Measurements from ENCODE around the gene LRRTM4. TPM values are rescaled to one million over a fixed set of nuclear protein-coding genes. Genes with fewer than 3 reads are reported as not detected.

The LRRTM4 gene
- total and polyA plus RNA-seq, 4 donors = 0.52 to 2.7 TPM; not detected in 2

GRCh38 chr2:76965772-76966171 is 556.4 kb downstream of the LRRTM4 start:
- H3K9me3 ChIP-seq (ENCODE audit: control insufficient read depth, low read length) = no peaks in the 10 kb centered on the region
- H3K36me3 ChIP-seq (ENCODE audit: control insufficient read depth in 1 of 2, insufficient read depth in 2 of 2, low read length in 1 of 2) = no peaks in the 10 kb centered on the region
- no peak overlapping the region for H3K4me3 ChIP-seq (ENCODE audit: low read length in 2 of 2)
- no peak overlapping the region for H3K27ac ChIP-seq (ENCODE audit: low read depth in 1 of 2, low read length in 2 of 2)
- H3K27me3 ChIP-seq (ENCODE audit: control insufficient read depth in 1 of 2, insufficient read depth in 2 of 2, low read length in 1 of 2) = no peaks in the 10 kb centered on the region
- intact Hi-C loops (cut with DNase I) = no loop called here
- no peaks in the 10 kb centered on the region for H3K4me1 ChIP-seq (ENCODE audit: control insufficient read depth in 1 of 2, insufficient read depth in 2 of 2, low read length in 2 of 2)
- WGBS, 2 donors = 69 to 72% methylated on average over 2 of the region's 2 CpGs
- no peak for ATAC-seq (ENCODE audit: low FRiP score)
- DNase-seq = no peak

DNA sequence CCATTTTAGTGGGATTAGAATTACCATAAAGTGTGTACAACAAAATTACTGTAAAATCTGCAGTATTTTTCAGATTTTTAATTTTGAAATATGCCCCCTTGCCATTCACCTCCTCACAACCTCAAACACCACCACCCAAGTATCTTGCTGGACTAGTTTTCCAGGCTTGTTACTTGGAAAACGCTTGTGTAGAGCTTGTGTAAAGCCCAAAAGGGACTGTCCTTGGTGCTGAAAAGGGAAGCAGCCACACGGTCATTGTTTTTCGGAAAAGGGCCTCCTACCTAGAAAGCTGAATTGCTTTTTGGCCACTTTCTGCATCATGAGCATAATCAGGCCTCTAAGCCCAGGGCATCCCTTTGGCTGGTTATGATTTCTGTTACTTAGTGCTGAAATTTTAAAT is 563.4 kb downstream of the LRRTM4 start:
- Histone ChIP-seq H3K27ac (ENCODE audit: low read depth in 1 of 2, low read length in 2 of 2) (no peak overlapping the region), H3K27me3 (ENCODE audit: control insufficient read depth in 1 of 2, insufficient read depth in 2 of 2, low read length in 1 of 2) (no peaks in the 10 kb centered on the region), H3K9me3 (ENCODE audit: control insufficient read depth, low read length) (no peaks in the 10 kb centered on the region), H3K36me3 (ENCODE audit: control insufficient read depth in 1 of 2, insufficient read depth in 2 of 2, low read length in 1 of 2) (no peaks in the 10 kb centered on the region), H3K4me1 (ENCODE audit: control insufficient read depth in 1 of 2, insufficient read depth in 2 of 2, low read length in 2 of 2) (no peaks in the 10 kb centered on the region), H3K4me3 (ENCODE audit: low read length in 2 of 2) (no peak overlapping the region)
- ATAC-seq (ENCODE audit: low FRiP score) (no peak), DNase-seq (no peak)
- WGBS, 2 donors = 9 to 11% methylated on average over 3 of the region's 3 CpGs
- intact Hi-C loops (cut with DNase I) = no loop called here

- intact Hi-C loops (cut with DNase I) = no loop called here
- DNase-seq (no peak), ATAC-seq (ENCODE audit: low FRiP score) (peak; percentile 29)
- no peaks in the 10 kb centered on the region for H3K4me1 ChIP-seq (ENCODE audit: control insufficient read depth in 1 of 2, insufficient read depth in 2 of 2, low read length in 2 of 2)
- H3K4me3 ChIP-seq (ENCODE audit: low read length in 2 of 2) = no peak overlapping the region
- H3K36me3 ChIP-seq (ENCODE audit: control insufficient read depth in 1 of 2, insufficient read depth in 2 of 2, low read length in 1 of 2) = no peaks in the 10 kb centered on the region
- no peaks in the 10 kb centered on the region for H3K9me3 ChIP-seq (ENCODE audit: control insufficient read depth, low read length)
- WGBS, 2 donors = 62 to 64% methylated on average over 3 of the region's 3 CpGs
- no peak overlapping the region for H3K27ac ChIP-seq (ENCODE audit: low read depth in 1 of 2, low read length in 2 of 2)
- no peaks in the 10 kb centered on the region for H3K27me3 ChIP-seq (ENCODE audit: control insufficient read depth in 1 of 2, insufficient read depth in 2 of 2, low read length in 1 of 2)
These were observed 568.3 kb downstream of the LRRTM4 start for GRCh38 chr2:76953733-76954347.

DNA sequence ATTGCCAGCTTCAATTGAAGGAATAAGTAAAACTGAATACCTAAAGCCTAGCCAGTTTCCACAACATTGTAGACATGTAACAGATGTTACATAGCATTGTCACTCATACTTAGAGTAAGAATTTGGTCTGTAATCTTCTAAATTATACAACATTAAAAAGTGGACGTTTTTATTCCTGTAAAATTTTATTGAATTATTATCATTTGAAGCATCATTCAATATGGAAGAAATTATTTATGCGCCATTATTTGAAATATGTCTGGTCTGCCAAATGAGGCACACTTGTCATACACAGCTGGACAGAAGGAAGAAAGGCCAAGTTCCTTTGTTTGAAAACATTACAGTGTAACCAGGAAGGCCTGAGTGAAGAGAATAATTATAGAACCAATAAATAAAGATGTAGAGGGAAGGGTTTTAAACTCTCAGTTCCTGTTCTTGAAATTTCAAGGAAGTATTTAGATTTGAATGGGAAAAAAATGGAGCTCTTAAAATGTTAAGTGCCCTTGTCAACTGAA is 575.5 kb downstream of the LRRTM4 start:
- intact Hi-C loops (cut with DNase I) = no loop called here
- no peak for ATAC-seq (ENCODE audit: low FRiP score)
- DNase-seq = no peak
- 62% methylated on average over 2 of the region's 2 CpGs for WGBS, 2 donors
- Histone ChIP-seq H3K4me3 (ENCODE audit: low read length in 2 of 2) (no peak overlapping the region), H3K4me1 (ENCODE audit: control insufficient read depth in 1 of 2, insufficient read depth in 2 of 2, low read length in 2 of 2) (no peaks in the 10 kb centered on the region), H3K9me3 (ENCODE audit: control insufficient read depth, low read length) (no peaks in the 10 kb centered on the region), H3K36me3 (ENCODE audit: control insufficient read depth in 1 of 2, insufficient read depth in 2 of 2, low read length in 1 of 2) (no peaks in the 10 kb centered on the region), H3K27ac (ENCODE audit: low read depth in 1 of 2, low read length in 2 of 2) (no peak overlapping the region), H3K27me3 (ENCODE audit: control insufficient read depth in 1 of 2, insufficient read depth in 2 of 2, low read length in 1 of 2) (no peaks in the 10 kb centered on the region)

GRCh38 chr2:76940559-76940958 is 581.6 kb downstream of the LRRTM4 start:
- Histone ChIP-seq H3K4me3 (ENCODE audit: low read length in 2 of 2) (no peak overlapping the region), H3K36me3 (ENCODE audit: control insufficient read depth in 1 of 2, insufficient read depth in 2 of 2, low read length in 1 of 2) (no peaks in the 10 kb centered on the region), H3K9me3 (ENCODE audit: control insufficient read depth, low read length) (no peaks in the 10 kb centered on the region), H3K27ac (ENCODE audit: low read depth in 1 of 2, low read length in 2 of 2) (no peak overlapping the region), H3K27me3 (ENCODE audit: control insufficient read depth in 1 of 2, insufficient read depth in 2 of 2, low read length in 1 of 2) (no peaks in the 10 kb centered on the region), H3K4me1 (ENCODE audit: control insufficient read depth in 1 of 2, insufficient read depth in 2 of 2, low read length in 2 of 2) (no peaks in the 10 kb centered on the region)
- DNase-seq = no peak
- intact Hi-C loops (cut with DNase I) = no loop called here
- no peak for ATAC-seq (ENCODE audit: low FRiP score)
- 86 to 87% methylated on average over 3 of the region's 3 CpGs for WGBS, 2 donors

DNA sequence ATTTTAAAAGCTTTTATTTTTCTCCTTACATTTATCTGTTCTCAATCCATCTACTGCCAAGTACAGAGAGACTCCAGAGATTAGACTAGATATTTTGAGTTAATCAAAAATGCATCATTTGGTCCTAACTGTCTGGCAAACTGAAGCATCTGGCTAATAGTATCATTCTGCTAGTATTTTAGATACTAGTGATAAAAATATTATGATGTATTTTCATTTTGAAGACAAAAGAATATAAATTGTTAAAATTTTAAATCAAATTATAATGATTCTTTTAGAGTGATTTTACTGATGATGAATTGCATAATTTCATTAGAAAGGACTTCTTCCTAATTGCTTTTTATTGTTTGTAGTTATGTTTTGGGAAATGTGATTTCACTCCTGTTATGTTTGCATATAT is 584.0 kb downstream of the LRRTM4 start:
- ATAC-seq (ENCODE audit: low FRiP score) (no peak), DNase-seq (no peak)
- Histone ChIP-seq H3K4me3 (ENCODE audit: low read length in 2 of 2) (no peak overlapping the region), H3K4me1 (ENCODE audit: control insufficient read depth in 1 of 2, insufficient read depth in 2 of 2, low read length in 2 of 2) (no peaks in the 10 kb centered on the region), H3K9me3 (ENCODE audit: control insufficient read depth, low read length) (no peaks in the 10 kb centered on the region), H3K36me3 (ENCODE audit: control insufficient read depth in 1 of 2, insufficient read depth in 2 of 2, low read length in 1 of 2) (no peaks in the 10 kb centered on the region), H3K27ac (ENCODE audit: low read depth in 1 of 2, low read length in 2 of 2) (no peak overlapping the region), H3K27me3 (ENCODE audit: control insufficient read depth in 1 of 2, insufficient read depth in 2 of 2, low read length in 1 of 2) (no peaks in the 10 kb centered on the region)
- intact Hi-C loops (cut with DNase I) = no loop called here

- no peaks in the 10 kb centered on the region for H3K36me3 ChIP-seq (ENCODE audit: control insufficient read depth in 1 of 2, insufficient read depth in 2 of 2, low read length in 1 of 2)
- H3K4me3 ChIP-seq (ENCODE audit: low read length in 2 of 2) = no peak overlapping the region
- ATAC-seq (ENCODE audit: low FRiP score) (no peak), DNase-seq (no peak)
- no peaks in the 10 kb centered on the region for H3K27me3 ChIP-seq (ENCODE audit: control insufficient read depth in 1 of 2, insufficient read depth in 2 of 2, low read length in 1 of 2)
- no peak overlapping the region for H3K27ac ChIP-seq (ENCODE audit: low read depth in 1 of 2, low read length in 2 of 2)
- H3K4me1 ChIP-seq (ENCODE audit: control insufficient read depth in 1 of 2, insufficient read depth in 2 of 2, low read length in 2 of 2) = no peaks in the 10 kb centered on the region
- intact Hi-C loops (cut with DNase I) = no loop called here
- WGBS, 2 donors = 77 to 82% methylated on average over 2 of the region's 2 CpGs
- no peaks in the 10 kb centered on the region for H3K9me3 ChIP-seq (ENCODE audit: control insufficient read depth, low read length)
These were observed 589.6 kb downstream of the LRRTM4 start for GRCh38 chr2:76932550-76932949.

DNA sequence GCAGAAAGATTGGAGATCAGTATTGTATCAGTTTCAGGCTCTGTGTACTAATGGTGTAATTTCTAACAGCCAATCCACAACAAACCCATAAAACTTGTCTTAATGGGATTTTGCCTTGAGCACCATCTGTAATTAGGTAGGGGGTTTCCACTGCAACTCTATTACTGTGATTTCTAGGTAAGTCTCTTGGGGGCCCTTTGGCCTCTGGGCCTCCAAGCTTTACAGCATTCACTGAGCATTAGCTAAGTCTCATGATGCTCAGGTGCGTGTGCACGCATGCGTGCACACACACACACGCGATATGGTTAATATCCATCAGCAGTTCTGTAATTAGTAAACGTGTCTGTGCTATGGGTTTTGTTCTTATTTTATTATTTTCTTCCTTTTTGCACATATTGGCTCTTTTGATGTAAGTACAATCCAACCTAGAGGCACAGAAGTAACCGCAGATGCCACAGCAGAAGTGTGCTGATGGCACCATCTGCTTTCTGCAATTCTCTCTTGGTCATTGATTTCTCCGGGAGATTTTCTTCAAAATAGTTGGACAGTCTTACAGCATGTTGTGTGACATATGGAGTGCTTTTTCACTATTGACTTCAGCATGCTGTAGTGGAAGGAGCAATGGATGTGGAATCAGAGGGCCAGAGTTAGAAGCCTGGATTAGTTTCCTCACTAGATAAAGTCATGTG is 592.0 kb downstream of the LRRTM4 start:
- Histone ChIP-seq H3K27me3 (ENCODE audit: control insufficient read depth in 1 of 2, insufficient read depth in 2 of 2, low read length in 1 of 2) (no peaks in the 10 kb centered on the region), H3K36me3 (ENCODE audit: control insufficient read depth in 1 of 2, insufficient read depth in 2 of 2, low read length in 1 of 2) (no peaks in the 10 kb centered on the region), H3K27ac (ENCODE audit: low read depth in 1 of 2, low read length in 2 of 2) (no peak overlapping the region), H3K4me1 (ENCODE audit: control insufficient read depth in 1 of 2, insufficient read depth in 2 of 2, low read length in 2 of 2) (no peaks in the 10 kb centered on the region), H3K9me3 (ENCODE audit: control insufficient read depth, low read length) (no peaks in the 10 kb centered on the region), H3K4me3 (ENCODE audit: low read length in 2 of 2) (no peak overlapping the region)
- WGBS, 2 donors = 90 to 92% methylated on average over 8 of the region's 8 CpGs
- ATAC-seq (ENCODE audit: low FRiP score) (no peak), DNase-seq (no peak)
- intact Hi-C loops (cut with DNase I) = no loop called here

- ATAC-seq (ENCODE audit: low FRiP score) (no peak), DNase-seq (no peak)
- Histone ChIP-seq H3K27ac (ENCODE audit: low read depth in 1 of 2, low read length in 2 of 2) (no peak overlapping the region), H3K27me3 (ENCODE audit: control insufficient read depth in 1 of 2, insufficient read depth in 2 of 2, low read length in 1 of 2) (no peaks in the 10 kb centered on the region), H3K4me3 (ENCODE audit: low read length in 2 of 2) (no peak overlapping the region), H3K36me3 (ENCODE audit: control insufficient read depth in 1 of 2, insufficient read depth in 2 of 2, low read length in 1 of 2) (no peaks in the 10 kb centered on the region), H3K4me1 (ENCODE audit: control insufficient read depth in 1 of 2, insufficient read depth in 2 of 2, low read length in 2 of 2) (no peaks in the 10 kb centered on the region), H3K9me3 (ENCODE audit: control insufficient read depth, low read length) (no peaks in the 10 kb centered on the region)
- intact Hi-C loops (cut with DNase I) = no loop called here
These were observed 594.1 kb downstream of the LRRTM4 start for GRCh38 chr2:76928026-76928425.

Data from aorta (tissue), 5 donors.